Activated CD8-positive, alpha-beta memory T cell treated with anti-CD3 and anti-CD28 coated beads, Interleukin-2, amount 50 U/mL, for 4 hours (primary cell): ENCODE results near the gene RAF1.
"Not testable (repeated sequence)": the region's sequence is repeated elsewhere in the genome, so short reads cannot be mapped to it uniquely, and the experiment has no call there.

Experiments
- DNase-seq: peaks from one replicate; pipeline ENCODE4 v3.0.0-alpha.2; 2020

The RAF1 gene

GRCh38 chr3:12633108-12633507 lies 30.8 kb downstream of the RAF1 start:
- no peak for DNase-seq

GRCh38 chr3:12632523-12632922 lies 31.4 kb downstream of the RAF1 start:
- DNase-seq: no peak

GRCh38 chr3:12630843-12631242 lies 33.1 kb downstream of the RAF1 start:
- DNase-seq: not testable (repeated sequence)

GRCh38 chr3:12630292-12630691 lies 33.6 kb downstream of the RAF1 start:
- no peak for DNase-seq

GRCh38 chr3:12629560-12629959 lies 34.4 kb downstream of the RAF1 start:
- no peak for DNase-seq

- DNase-seq: no peak
These were observed 35.1 kb downstream of the RAF1 start for GRCh38 chr3:12628813-12629212.

GRCh38 chr3:12627370-12627769 lies 36.5 kb downstream of the RAF1 start:
- DNase-seq: no peak

- not testable (repeated sequence) for DNase-seq
These were observed 39.0 kb downstream of the RAF1 start for GRCh38 chr3:12624964-12625363.

- no peak for DNase-seq
These were observed 39.9 kb downstream of the RAF1 start for GRCh38 chr3:12624056-12624455.

GRCh38 chr3:12622335-12622734 lies 41.6 kb downstream of the RAF1 start:
- no peak for DNase-seq

GRCh38 chr3:12620729-12621128 lies 43.2 kb downstream of the RAF1 start:
- DNase-seq: no peak

GRCh38 chr3:12620305-12620704 lies 43.6 kb downstream of the RAF1 start:
- DNase-seq: no peak

GRCh38 chr3:12618426-12618825 lies 45.5 kb downstream of the RAF1 start:
- no peak for DNase-seq

GRCh38 chr3:12615266-12615665 lies 48.7 kb downstream of the RAF1 start:
- DNase-seq: no peak

- DNase-seq: no peak
These were observed 50.7 kb downstream of the RAF1 start for GRCh38 chr3:12613250-12613649.

- DNase-seq: no peak
These were observed 51.2 kb downstream of the RAF1 start for GRCh38 chr3:12612514-12613226.

GRCh38 chr3:12611117-12611516 lies 52.8 kb downstream of the RAF1 start:
- no peak for DNase-seq

- DNase-seq: no peak
These were observed 55.5 kb downstream of the RAF1 start for GRCh38 chr3:12608376-12608775.

- DNase-seq: no peak
These were observed 59.9 kb downstream of the RAF1 start for GRCh38 chr3:12603969-12604368.

GRCh38 chr3:12601072-12601471 lies 62.8 kb downstream of the RAF1 start:
- no peak for DNase-seq

- DNase-seq: no peak
These were observed 65.0 kb downstream of the RAF1 start for GRCh38 chr3:12598890-12599289.

- DNase-seq: no peak
These were observed 70.4 kb downstream of the RAF1 start for GRCh38 chr3:12593473-12593872.

- no peak for DNase-seq
These were observed 71.8 kb downstream of the RAF1 start for GRCh38 chr3:12591997-12592715.

GRCh38 chr3:12591456-12591855 lies 72.5 kb downstream of the RAF1 start:
- no peak for DNase-seq

- DNase-seq: no peak
These were observed 73.8 kb downstream of the RAF1 start for GRCh38 chr3:12590096-12590495.
